ENCODE data around the gene MYMK. TPM values are rescaled to one million over a fixed set of nuclear protein-coding genes. Genes with fewer than 3 reads are reported as not detected.

The MYMK gene
- polyA plus RNA-seq, 3 donors: not detected

DNA sequence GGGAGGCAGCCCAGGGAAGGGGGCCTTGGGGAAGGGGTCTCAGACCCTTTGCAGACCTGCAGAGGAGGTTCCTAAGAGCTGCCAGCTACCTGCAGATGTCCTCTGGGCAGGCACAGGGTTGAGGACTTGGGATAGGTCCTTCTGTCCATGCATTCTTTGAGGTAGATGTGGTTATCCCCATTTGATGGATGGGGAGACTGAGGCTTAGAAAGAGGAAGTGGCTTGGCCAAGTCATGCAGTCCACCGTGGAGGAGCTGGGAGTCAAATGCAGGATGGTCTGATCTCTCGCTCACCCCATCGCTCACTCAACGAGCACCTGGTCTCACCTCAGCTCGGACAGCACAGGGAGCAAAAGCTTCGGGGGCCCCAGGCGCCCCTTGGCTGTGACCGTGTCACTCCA is 30.0 kb upstream of the MYMK start:
- no peaks in the 10 kb centered on the region for H3K36me3 Mint-ChIP-seq

DNA sequence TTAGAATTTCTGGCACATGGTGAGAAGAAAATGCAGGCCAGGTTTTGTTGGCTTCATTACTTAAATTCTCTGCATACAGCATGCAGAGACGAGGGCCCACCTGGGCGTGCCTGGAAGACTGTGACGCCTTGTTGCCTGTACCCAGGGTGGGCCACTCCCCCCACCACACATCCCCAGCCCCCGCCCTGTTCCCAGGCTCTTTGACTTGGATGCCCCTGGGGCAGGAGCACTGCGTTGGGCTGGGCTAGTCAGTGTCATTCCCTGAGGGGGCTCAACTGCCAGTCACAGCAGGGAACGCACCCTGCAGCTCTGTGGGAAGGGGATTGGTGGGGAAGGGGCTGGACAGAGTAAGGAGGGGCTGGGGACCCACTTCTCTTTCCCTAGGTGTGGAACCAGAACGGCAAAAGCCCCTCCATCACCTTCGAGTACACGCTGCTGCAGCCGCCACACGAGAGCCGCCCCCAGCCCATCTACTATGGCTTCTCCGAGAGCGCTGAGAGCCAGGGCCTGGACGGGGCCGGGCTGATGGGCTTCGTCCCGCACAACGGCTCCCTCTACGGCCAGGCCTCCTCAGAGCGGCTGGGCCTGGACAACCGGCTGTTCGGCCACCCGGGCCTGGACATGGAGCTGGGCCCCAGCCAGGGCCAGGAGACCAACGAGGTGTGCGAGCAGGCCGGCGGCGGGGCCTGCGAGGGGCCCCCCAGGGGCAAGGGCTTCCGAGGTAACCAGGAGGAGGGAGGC is 29.4 kb upstream of the MYMK start:
- H3K4me3 ChIP-seq (replicated peaks in 1 of 3; ENCODE audit: low read depth in 2 of 3, low read length in 3 of 3): no peak overlapping the region
- H2AFZ ChIP-seq (ENCODE audit: insufficient read depth, low read depth, low read length, poor library complexity, severe bottlenecking): no peak overlapping the region
- H3K9me3 Mint-ChIP-seq: peaks cover 0 to 2% (median 0%) of the 10 kb centered on the region in 7 donors
- no peak for DNase-seq
- no peak overlapping the region for H3K9ac ChIP-seq (ENCODE audit: insufficient read depth, low read length, poor library complexity, severe bottlenecking)
- WGBS (ENCODE audit: insufficient coverage): 95% methylated on average over 28 of the region's 31 CpGs
- H3K27me3 Mint-ChIP-seq (ENCODE audit: low read depth in 3 of 3): peaks cover 0 to 12% (median 3%) of the 10 kb centered on the region in 3 donors
- no peak overlapping the region for H3K4me2 ChIP-seq (replicated peaks; ENCODE audit: extremely low read depth, low read length, poor library complexity, severe bottlenecking)
- H3K9me3 ChIP-seq (replicated peaks in 1 of 2; ENCODE audit: control insufficient read depth in 1 of 2, insufficient read depth in 1 of 2, low read length in 2 of 2): no peaks in the 10 kb centered on the region
- H3K4me1 Mint-ChIP-seq: peaks cover 14% of the 10 kb centered on the region
- intact Hi-C loops (cut with micrococcal nuclease): no loop called here
- H3K27ac Mint-ChIP-seq: no peak overlapping the region
- no peak overlapping the region for H3K27ac ChIP-seq (ENCODE audit: low read depth in 1 of 2, low read length in 2 of 2)
- no peak overlapping the region for H3K4me3 Mint-ChIP-seq
- no peaks in the 10 kb centered on the region for H3K79me2 ChIP-seq (ENCODE audit: insufficient read depth, low read length)
- H3K27me3 ChIP-seq (ENCODE audit: control insufficient read depth in 2 of 2, insufficient read depth in 2 of 2, low read length in 2 of 2): no peaks in the 10 kb centered on the region
- no peaks in the 10 kb centered on the region for H3K36me3 ChIP-seq (replicated peaks in 1 of 2; ENCODE audit: control insufficient read depth in 1 of 2, insufficient read depth in 2 of 2, low read length in 2 of 2)
- H4K20me1 ChIP-seq (ENCODE audit: insufficient read depth, low read length): no peaks in the 10 kb centered on the region
- peaks cover 12 to 14% of the 10 kb centered on the region in 2 donors for H3K4me1 ChIP-seq (ENCODE audit: control insufficient read depth in 1 of 2, insufficient read depth in 2 of 2, low read length in 2 of 2)
- TF ChIP-seq, protein P1, sequence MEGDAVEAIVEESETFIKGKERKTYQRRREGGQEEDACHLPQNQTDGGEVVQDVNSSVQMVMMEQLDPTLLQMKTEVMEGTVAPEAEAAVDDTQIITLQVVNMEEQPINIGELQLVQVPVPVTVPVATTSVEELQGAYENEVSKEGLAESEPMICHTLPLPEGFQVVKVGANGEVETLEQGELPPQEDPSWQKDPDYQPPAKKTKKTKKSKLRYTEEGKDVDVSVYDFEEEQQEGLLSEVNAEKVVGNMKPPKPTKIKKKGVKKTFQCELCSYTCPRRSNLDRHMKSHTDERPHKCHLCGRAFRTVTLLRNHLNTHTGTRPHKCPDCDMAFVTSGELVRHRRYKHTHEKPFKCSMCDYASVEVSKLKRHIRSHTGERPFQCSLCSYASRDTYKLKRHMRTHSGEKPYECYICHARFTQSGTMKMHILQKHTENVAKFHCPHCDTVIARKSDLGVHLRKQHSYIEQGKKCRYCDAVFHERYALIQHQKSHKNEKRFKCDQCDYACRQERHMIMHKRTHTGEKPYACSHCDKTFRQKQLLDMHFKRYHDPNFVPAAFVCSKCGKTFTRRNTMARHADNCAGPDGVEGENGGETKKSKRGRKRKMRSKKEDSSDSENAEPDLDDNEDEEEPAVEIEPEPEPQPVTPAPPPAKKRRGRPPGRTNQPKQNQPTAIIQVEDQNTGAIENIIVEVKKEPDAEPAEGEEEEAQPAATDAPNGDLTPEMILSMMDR (IDR thresholded peaks at IDR 0.05): no peak
- H3K36me3 Mint-ChIP-seq: no peaks in the 10 kb centered on the region

More for the DNA sequence above, 30.0 kb upstream of the MYMK start:
- WGBS (ENCODE audit: insufficient coverage): 84% methylated on average over 8 of the region's 8 CpGs
- Mint-ChIP-seq H3K27me3 (ENCODE audit: low read depth in 3 of 3) (peaks cover 1 to 12% (median 3%) of the 10 kb centered on the region in 3 donors), H3K4me1 (peaks cover 14% of the 10 kb centered on the region), H3K4me3 (no peak overlapping the region), H3K9me3 (peaks cover 0 to 2% (median 0%) of the 10 kb centered on the region in 7 donors), H3K27ac (no peak overlapping the region)
- TF ChIP-seq, protein P1 (IDR thresholded peaks at IDR 0.05): no peak
- Histone ChIP-seq H3K9ac (ENCODE audit: insufficient read depth, low read length, poor library complexity, severe bottlenecking) (no peak overlapping the region), H4K20me1 (ENCODE audit: insufficient read depth, low read length) (no peaks in the 10 kb centered on the region), H3K4me3 (replicated peaks in 1 of 3; ENCODE audit: low read depth in 2 of 3, low read length in 3 of 3) (no peak overlapping the region), H3K36me3 (replicated peaks in 1 of 2; ENCODE audit: control insufficient read depth in 1 of 2, insufficient read depth in 2 of 2, low read length in 2 of 2) (no peaks in the 10 kb centered on the region), H3K4me2 (replicated peaks; ENCODE audit: extremely low read depth, low read length, poor library complexity, severe bottlenecking) (no peak overlapping the region), H3K27ac (ENCODE audit: low read depth in 1 of 2, low read length in 2 of 2) (no peak overlapping the region), H3K79me2 (ENCODE audit: insufficient read depth, low read length) (no peaks in the 10 kb centered on the region), H2AFZ (ENCODE audit: insufficient read depth, low read depth, low read length, poor library complexity, severe bottlenecking) (no peak overlapping the region), H3K9me3 (replicated peaks in 1 of 2; ENCODE audit: control insufficient read depth in 1 of 2, insufficient read depth in 1 of 2, low read length in 2 of 2) (no peaks in the 10 kb centered on the region), H3K27me3 (ENCODE audit: control insufficient read depth in 2 of 2, insufficient read depth in 2 of 2, low read length in 2 of 2) (no peaks in the 10 kb centered on the region), H3K4me1 (ENCODE audit: control insufficient read depth in 1 of 2, insufficient read depth in 2 of 2, low read length in 2 of 2) (peaks cover 12 to 14% of the 10 kb centered on the region in 2 donors)
- intact Hi-C loops (cut with micrococcal nuclease): no loop called here
- no peak for DNase-seq

Data from CD14-positive monocyte (primary cell).